Non-pigmented ciliary epithelial cell (primary cell): ENCODE data around the gene NTSR1.
"Not testable (repeated sequence)": the region's sequence is repeated elsewhere in the genome, so short reads cannot be mapped to it uniquely, and the experiment has no call there.

ENCODE experiments used
- DNase-seq: peaks from one replicate; pipeline ENCODE4 v3.0.0-alpha.2; 2010; ENCODE audit warnings: low read depth

NTSR1 gene

GRCh38 chr20:62674370-62674769 is 34.3 kb upstream of the NTSR1 start:
- no peak for DNase-seq

GRCh38 chr20:62675156-62675876 is 33.3 kb upstream of the NTSR1 start:
- no peak for DNase-seq

GRCh38 chr20:62675877-62676260 is 32.8 kb upstream of the NTSR1 start:
- no peak for DNase-seq

GRCh38 chr20:62676976-62677375 is 31.7 kb upstream of the NTSR1 start:
- DNase-seq, result no peak

GRCh38 chr20:62677678-62678077 is 31.0 kb upstream of the NTSR1 start:
- DNase-seq, result no peak

GRCh38 chr20:62678553-62678952 is 30.1 kb upstream of the NTSR1 start:
- no peak for DNase-seq

GRCh38 chr20:62679978-62680589 is 28.6 kb upstream of the NTSR1 start:
- DNase-seq, result no peak

GRCh38 chr20:62682912-62683517 is 25.6 kb upstream of the NTSR1 start:
- no peak for DNase-seq

GRCh38 chr20:62683660-62684322 is 24.8 kb upstream of the NTSR1 start:
- not testable (repeated sequence) for DNase-seq

GRCh38 chr20:62684981-62685380 is 23.7 kb upstream of the NTSR1 start:
- no peak for DNase-seq

- no peak for DNase-seq
These were observed 22.7 kb upstream of the NTSR1 start for GRCh38 chr20:62685781-62686555.

- no peak for DNase-seq
These were observed 21.5 kb upstream of the NTSR1 start for GRCh38 chr20:62686869-62687830.

- no peak for DNase-seq
These were observed 20.6 kb upstream of the NTSR1 start for GRCh38 chr20:62688083-62688482.

GRCh38 chr20:62688855-62689460 is 19.7 kb upstream of the NTSR1 start:
- DNase-seq, result no peak

GRCh38 chr20:62689861-62690260 is 18.8 kb upstream of the NTSR1 start:
- DNase-seq, result no peak

- no peak for DNase-seq
These were observed 18.3 kb upstream of the NTSR1 start for GRCh38 chr20:62690261-62690820.

GRCh38 chr20:62691487-62691886 is 17.1 kb upstream of the NTSR1 start:
- no peak for DNase-seq

GRCh38 chr20:62692176-62692575 is 16.5 kb upstream of the NTSR1 start:
- no peak for DNase-seq

GRCh38 chr20:62692801-62693523 is 15.7 kb upstream of the NTSR1 start:
- DNase-seq, result no peak

- DNase-seq, result no peak
These were observed 15.1 kb upstream of the NTSR1 start for GRCh38 chr20:62693524-62693922.
